ENCODE measurements around the gene SPATA9. TPM values are rescaled to one million over a fixed set of nuclear protein-coding genes. Genes with fewer than 3 reads are reported as not detected.

Gene SPATA9
- total and polyA plus RNA-seq, 2 of the 8 experiments (the other 6 are each of a cell fraction or from before 2014, with no cell fraction given) = not detected

GRCh38 chr5:95682891-95683290, at the start of gene SPATA9 (continued):
- TF ChIP-seq ATF2 (IDR thresholded peaks at IDR 0.05; ENCODE audit: low read length) (no peak), RBBP5 (IDR thresholded peaks at IDR 0.05; ENCODE audit: borderline replicate concordance, low read depth, low read length) (no peak)
